PC-3 (cell line): ENCODE results near the gene DUOX2. TPM values are rescaled to one million over a fixed set of nuclear protein-coding genes. Genes with fewer than 3 reads are reported as not detected.

Experiments
- ATAC-seq: fragments of 200-7000 bp; cut with Tn5 transposase; 2 replicates; pipeline ENCODE4 v1.9.1; 2020; ENCODE audit warnings: mild to moderate bottlenecking, moderate library complexity
- BruUV-seq: library from RNA; stranded (reverse); fragments of 400-500 nt; replicated peaks from 2 replicates; lab custom pipeline; 2021; lab: Mats Ljungman, UMichigan
- CTCF ChIA-PET: fragments of 300-600 bp; sonication (Branson Sonifier 250); formaldehyde crosslinking; loops from one replicate; lab custom pipeline; 2022; ENCODE audit warnings: antibody characterized with exemption; lab: Charles Lee
- POLR2A ChIA-PET: fragments of 300-600 bp; sonication (Branson Sonifier 250); formaldehyde crosslinking; loops from one replicate; lab custom pipeline; 2022; ENCODE audit warnings: antibody characterized with exemption; ENCODE audit not compliant: unreplicated experiment; lab: Charles Lee
- DNase-seq: peaks from one replicate; pipeline ENCODE4 v3.0.0-alpha.2; 2015
- H2AFZ ChIP-seq: fragments of 300-600 bp; sonication (generic); 2 replicates; pipeline ENCODE4 v1.6.0; 2016; ENCODE audit warnings: antibody characterized with exemption, low read length
- H3F3A ChIP-seq: fragments of 300-600 bp; sonication (generic); one replicate; pipeline ENCODE4 v1.6.0; 2017; ENCODE audit warnings: antibody characterized with exemption, low read length, control low read depth, mild to moderate bottlenecking; ENCODE audit not compliant: unreplicated experiment
- H3K27ac ChIP-seq: fragments of 300-600 bp; sonication (generic); 2 replicates; pipeline ENCODE4 v1.5.1; 2016; ENCODE audit warnings: mild to moderate bottlenecking, low read length
- H3K27me3 ChIP-seq: fragments of 300-600 bp; sonication (generic); 2 replicates; pipeline ENCODE4 v1.6.1; 2016; ENCODE audit warnings: low read length, mixed read lengths
- H3K36me3 ChIP-seq: fragments of 300-600 bp; sonication (generic); 2 replicates; pipeline ENCODE4 v1.6.1; 2016; ENCODE audit warnings: low read depth, mixed run types, low read length, mixed read lengths
- H3K4me1 ChIP-seq: fragments of 300-600 bp; sonication (generic); 2 replicates; pipeline ENCODE4 v1.5.1; 2016; ENCODE audit warnings: low read length; ENCODE audit not compliant: insufficient read depth
- H3K4me2 ChIP-seq: fragments of 300-600 bp; sonication (generic); 2 replicates; pipeline ENCODE4 v1.6.0; 2016; ENCODE audit warnings: low read length
- H3K4me3 ChIP-seq: fragments of 300-600 bp; sonication (generic); 2 replicates; pipeline ENCODE4 v1.5.1; 2016; ENCODE audit warnings: mild to moderate bottlenecking, low read length, mixed read lengths
- H3K79me2 ChIP-seq: fragments of 300-600 bp; sonication (generic); 2 replicates; pipeline ENCODE4 v1.6.1; 2017; ENCODE audit warnings: low read length, mixed read lengths
- H3K9ac ChIP-seq: fragments of 300-600 bp; sonication (generic); 2 replicates; pipeline ENCODE4 v1.6.0; 2016; ENCODE audit warnings: mild to moderate bottlenecking, low read length
- H3K9me2 ChIP-seq: fragments of 300-600 bp; sonication (generic); replicated peaks from 2 replicates; pipeline ENCODE4 v1.6.1; 2016; ENCODE audit warnings: mixed run types, low read length, mixed read lengths
- H3K9me3 ChIP-seq: fragments of 300-600 bp; sonication (generic); 2 replicates; pipeline ENCODE4 v1.6.1; 2016; ENCODE audit warnings: low read length, mixed read lengths
- H4K20me1 ChIP-seq: fragments of 300-600 bp; sonication (generic); 2 replicates; pipeline ENCODE4 v1.6.1; 2016; ENCODE audit warnings: low read length, mixed read lengths
- EZH2 ChIP-seq: fragments of 300-600 bp; sonication (generic); IDR thresholded peaks from one replicate; pipeline ENCODE4 v1.6.1; 2017; ENCODE audit warnings: antibody characterized with exemption, mild to moderate bottlenecking, low read length; ENCODE audit not compliant: unreplicated experiment
- EZH2phosphoT487 ChIP-seq: fragments of 300-600 bp; sonication (generic); IDR thresholded peaks from 2 replicates; pipeline ENCODE4 v1.6.1; 2018; ENCODE audit warnings: mild to moderate bottlenecking, antibody characterized with exemption, low read length, borderline replicate concordance
- intact Hi-C: fragments of 100-400 bp; cut with micrococcal nuclease; formaldehyde crosslinking; loops from 2 replicates; pipeline ENCODE4 v1.9.0; 2023
- total RNA-seq: library from RNA; depleted of rRNA; stranded (reverse); fragments of >200 nt; gene quantifications from 2 replicates; pipeline ENCODE4 v1.2.3, GENCODE V29; 2014
- TF ChIP-seq, protein P1 (sequence below): fragments of 300-600 bp; sonication (generic); conservative IDR thresholded peaks from 2 replicates; pipeline ENCODE4 v1.5.1; 2017; ENCODE audit warnings: antibody characterized with exemption, low read depth, mild to moderate bottlenecking, low read length

Gene DUOX2
- total RNA-seq, 1 experiment from 2014 or later: not detected

GRCh38 chr15:45131510-45131909 is 17.5 kb upstream of the DUOX2 start:
- TF ChIP-seq EZH2phosphoT487 (no peak), EZH2 (no peak)
- TF ChIP-seq, protein P1, sequence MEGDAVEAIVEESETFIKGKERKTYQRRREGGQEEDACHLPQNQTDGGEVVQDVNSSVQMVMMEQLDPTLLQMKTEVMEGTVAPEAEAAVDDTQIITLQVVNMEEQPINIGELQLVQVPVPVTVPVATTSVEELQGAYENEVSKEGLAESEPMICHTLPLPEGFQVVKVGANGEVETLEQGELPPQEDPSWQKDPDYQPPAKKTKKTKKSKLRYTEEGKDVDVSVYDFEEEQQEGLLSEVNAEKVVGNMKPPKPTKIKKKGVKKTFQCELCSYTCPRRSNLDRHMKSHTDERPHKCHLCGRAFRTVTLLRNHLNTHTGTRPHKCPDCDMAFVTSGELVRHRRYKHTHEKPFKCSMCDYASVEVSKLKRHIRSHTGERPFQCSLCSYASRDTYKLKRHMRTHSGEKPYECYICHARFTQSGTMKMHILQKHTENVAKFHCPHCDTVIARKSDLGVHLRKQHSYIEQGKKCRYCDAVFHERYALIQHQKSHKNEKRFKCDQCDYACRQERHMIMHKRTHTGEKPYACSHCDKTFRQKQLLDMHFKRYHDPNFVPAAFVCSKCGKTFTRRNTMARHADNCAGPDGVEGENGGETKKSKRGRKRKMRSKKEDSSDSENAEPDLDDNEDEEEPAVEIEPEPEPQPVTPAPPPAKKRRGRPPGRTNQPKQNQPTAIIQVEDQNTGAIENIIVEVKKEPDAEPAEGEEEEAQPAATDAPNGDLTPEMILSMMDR: no peak
- CTCF ChIA-PET: no interaction called here

GRCh38 chr15:45130291-45131000 is 16.5 kb upstream of the DUOX2 start:
- Histone ChIP-seq H3K36me3 (no peaks in the 10 kb centered on the region), H3K79me2 (no peaks in the 10 kb centered on the region), H3K27ac (no peak overlapping the region), H3K9me3 (no peaks in the 10 kb centered on the region), H3K9me2 (no peaks in the 10 kb centered on the region), H3K4me2 (no peak overlapping the region), H3F3A (no peaks in the 10 kb centered on the region), H3K9ac (no peak overlapping the region), H2AFZ (no peak overlapping the region), H4K20me1 (no peaks in the 10 kb centered on the region), H3K4me1 (no peaks in the 10 kb centered on the region; the same call in 1 of the 2 replicates), H3K27me3 (no peaks in the 10 kb centered on the region), H3K4me3 (no peak overlapping the region)
- no peak for DNase-seq
- intact Hi-C loops: no loop called here
- POLR2A ChIA-PET: no interaction called here
- TF ChIP-seq, protein P1: no peak
- TF ChIP-seq EZH2phosphoT487 (no peak), EZH2 (no peak)
- BruUV-seq: no TSS peak
- no peak for ATAC-seq
- CTCF ChIA-PET: no interaction called here

More at GRCh38 chr15:45131510-45131909, 17.5 kb upstream of the DUOX2 start:
- Histone ChIP-seq H3K9me3 (no peaks in the 10 kb centered on the region), H3K27ac (no peak overlapping the region), H4K20me1 (no peaks in the 10 kb centered on the region), H3K4me3 (no peak overlapping the region), H3K9ac (no peak overlapping the region), H3K36me3 (no peaks in the 10 kb centered on the region), H3F3A (no peaks in the 10 kb centered on the region), H3K9me2 (no peaks in the 10 kb centered on the region), H3K4me1 (no peaks in the 10 kb centered on the region; the same call in 1 of the 2 replicates), H2AFZ (no peak overlapping the region), H3K79me2 (no peaks in the 10 kb centered on the region), H3K4me2 (no peak overlapping the region), H3K27me3 (no peaks in the 10 kb centered on the region)
- no TSS peak for BruUV-seq
- POLR2A ChIA-PET: no interaction called here
- no peak for DNase-seq
- no peak for ATAC-seq
- intact Hi-C loops: no loop called here

DNA sequence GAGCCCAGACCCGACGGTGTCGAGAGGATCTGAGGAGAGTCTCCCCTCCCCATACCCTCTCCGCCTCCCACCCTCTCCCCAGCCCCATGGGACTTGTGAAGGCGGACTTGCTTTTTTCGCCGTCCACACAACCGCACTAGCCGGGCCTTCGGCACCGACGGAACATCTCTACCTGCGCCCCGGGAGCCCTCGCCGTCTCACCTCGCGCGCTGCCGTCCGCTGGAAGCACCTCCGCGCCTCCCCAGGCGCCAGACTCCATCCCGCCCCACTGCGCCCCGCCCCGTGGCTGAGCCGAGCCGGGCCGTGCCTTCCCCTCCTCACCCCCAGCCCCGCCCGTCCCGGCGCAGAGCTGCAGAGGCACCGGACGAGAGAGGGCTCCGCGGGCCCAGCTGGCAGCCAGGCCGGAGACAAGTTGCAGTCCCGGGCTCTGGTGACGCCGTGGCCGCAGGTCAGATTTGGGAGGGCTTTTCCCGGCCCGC is 15.7 kb upstream of the DUOX2 start, which contains the start of the genes DUOX1 and DUOXA1:
Gene DUOX1, plus strand, starts transcription at position 344 of the 479 bp plus-strand sequence. CDS start 1,973 bp downstream, outside the sequence.
Gene DUOXA1, minus strand, starts transcription at position 229 of the 479 bp plus-strand sequence. CDS start 6,865 bp downstream, outside the sequence.
- Histone ChIP-seq H3K9me3 (no peaks in the 10 kb centered on the region), H3K27ac (no peak within 1 kb of the TSS), H4K20me1 (no peaks in the 10 kb centered on the region), H3K36me3 (no peaks in the 10 kb centered on the region), H2AFZ (no peak within 1 kb of the TSS), H3K4me1 (no peaks in the 10 kb centered on the region; the same call in 1 of the 2 replicates), H3K9me2 (no peaks in the 10 kb centered on the region), H3F3A (no peaks in the 10 kb centered on the region), H3K4me3 (no peak within 1 kb of the TSS), H3K27me3 (no peaks in the 10 kb centered on the region), H3K4me2 (no peak within 1 kb of the TSS), H3K9ac (no peak within 1 kb of the TSS), H3K79me2 (no peaks in the 10 kb centered on the region)
- POLR2A ChIA-PET: no interaction called here
- TF ChIP-seq EZH2 (no peak), EZH2phosphoT487 (no peak)
- TF ChIP-seq, protein P1: no peak
- no TSS peak for BruUV-seq
- CTCF ChIA-PET: no interaction called here
- no peak for DNase-seq
- intact Hi-C loops: loop anchor here (10.0 kb wide), 2 partner anchors 75 to 165 kb away; no protein-coding TSS in a partner anchor
- peak; percentile 55 for ATAC-seq
